ENCODE measurements around the gene STARD6. TPM values are rescaled to one million over a fixed set of nuclear protein-coding genes. Genes with fewer than 3 reads are reported as not detected.

STARD6 gene
- polyA plus RNA-seq, 2 donors: not detected

GRCh38 chr18:54357082-54357659, 487 bp downstream of the STARD6 start:
- no peaks in the 10 kb centered on the region for H3K9me3 ChIP-seq (ENCODE audit: control insufficient read depth in 2 of 2, insufficient read depth in 1 of 2, low read depth in 1 of 2, low read length in 1 of 2)
- no peaks in the 10 kb centered on the region for H3K4me1 ChIP-seq (ENCODE audit: control insufficient read depth in 2 of 2, insufficient read depth in 2 of 2, low read length in 1 of 2)
- WGBS, 2 donors: 2 to 5% methylated on average over 15 of the region's 15 CpGs
- peak overlapping the region; percentile 36 to 38 for H3K27ac ChIP-seq (ENCODE audit: low read depth in 2 of 2, low read length in 1 of 2)
- H3K4me3 ChIP-seq (ENCODE audit: low read depth in 1 of 2, low read length in 2 of 2): peak overlapping the region; percentile 78 to 84
- no peaks in the 10 kb centered on the region for H3K27me3 ChIP-seq (ENCODE audit: control insufficient read depth in 1 of 2, insufficient read depth in 2 of 2, low read length in 2 of 2)
- H3K36me3 ChIP-seq (ENCODE audit: control insufficient read depth in 2 of 2, insufficient read depth in 2 of 2, low read length in 1 of 2): no peaks in the 10 kb centered on the region

- Histone ChIP-seq H3K4me3 (ENCODE audit: low read depth in 1 of 2, low read length in 2 of 2) (no peak overlapping the region), H3K9me3 (ENCODE audit: control insufficient read depth in 2 of 2, insufficient read depth in 1 of 2, low read depth in 1 of 2, low read length in 1 of 2) (no peaks in the 10 kb centered on the region), H3K27me3 (ENCODE audit: control insufficient read depth in 1 of 2, insufficient read depth in 2 of 2, low read length in 2 of 2) (no peaks in the 10 kb centered on the region), H3K4me1 (ENCODE audit: control insufficient read depth in 2 of 2, insufficient read depth in 2 of 2, low read length in 1 of 2) (no peaks in the 10 kb centered on the region), H3K36me3 (ENCODE audit: control insufficient read depth in 2 of 2, insufficient read depth in 2 of 2, low read length in 1 of 2) (no peaks in the 10 kb centered on the region), H3K27ac (ENCODE audit: low read depth in 2 of 2, low read length in 1 of 2) (no peak overlapping the region)
- 90 to 96% methylated on average over 1 of the region's 1 CpG for WGBS, 2 donors
These were observed 6.5 kb downstream of the STARD6 start for GRCh38 chr18:54351186-54351585.

GRCh38 chr18:54338230-54338629, 19.4 kb downstream of the STARD6 start:
- H3K4me3 ChIP-seq (ENCODE audit: low read depth in 1 of 2, low read length in 2 of 2): no peak overlapping the region
- 88 to 93% methylated on average over 4 of the region's 4 CpGs for WGBS, 2 donors
- H3K27me3 ChIP-seq (ENCODE audit: control insufficient read depth in 1 of 2, insufficient read depth in 2 of 2, low read length in 2 of 2): no peaks in the 10 kb centered on the region
- no peaks in the 10 kb centered on the region for H3K36me3 ChIP-seq (ENCODE audit: control insufficient read depth in 2 of 2, insufficient read depth in 2 of 2, low read length in 1 of 2)
- no peaks in the 10 kb centered on the region for H3K4me1 ChIP-seq (ENCODE audit: control insufficient read depth in 2 of 2, insufficient read depth in 2 of 2, low read length in 1 of 2)
- H3K9me3 ChIP-seq (ENCODE audit: control insufficient read depth in 2 of 2, insufficient read depth in 1 of 2, low read depth in 1 of 2, low read length in 1 of 2): no peaks in the 10 kb centered on the region
- no peak overlapping the region for H3K27ac ChIP-seq (ENCODE audit: low read depth in 2 of 2, low read length in 1 of 2)

- no peaks in the 10 kb centered on the region for H3K4me1 ChIP-seq (ENCODE audit: control insufficient read depth in 2 of 2, insufficient read depth in 2 of 2, low read length in 1 of 2)
- 80 to 85% methylated on average over 2 of the region's 2 CpGs for WGBS, 2 donors
- no peak overlapping the region for H3K4me3 ChIP-seq (ENCODE audit: low read depth in 1 of 2, low read length in 2 of 2)
- no peaks in the 10 kb centered on the region for H3K36me3 ChIP-seq (ENCODE audit: control insufficient read depth in 2 of 2, insufficient read depth in 2 of 2, low read length in 1 of 2)
- no peaks in the 10 kb centered on the region for H3K9me3 ChIP-seq (ENCODE audit: control insufficient read depth in 2 of 2, insufficient read depth in 1 of 2, low read depth in 1 of 2, low read length in 1 of 2)
- no peak overlapping the region for H3K27ac ChIP-seq (ENCODE audit: low read depth in 2 of 2, low read length in 1 of 2)
- no peaks in the 10 kb centered on the region for H3K27me3 ChIP-seq (ENCODE audit: control insufficient read depth in 1 of 2, insufficient read depth in 2 of 2, low read length in 2 of 2)
These were observed 22.0 kb downstream of the STARD6 start for GRCh38 chr18:54335638-54336173.

GRCh38 chr18:54330768-54331548, 26.7 kb downstream of the STARD6 start:
- WGBS, 2 donors: 67 to 70% methylated on average over 6 of the region's 6 CpGs
- Histone ChIP-seq H3K4me3 (ENCODE audit: low read depth in 1 of 2, low read length in 2 of 2) (no peak overlapping the region), H3K4me1 (ENCODE audit: control insufficient read depth in 2 of 2, insufficient read depth in 2 of 2, low read length in 1 of 2) (no peaks in the 10 kb centered on the region), H3K27me3 (ENCODE audit: control insufficient read depth in 1 of 2, insufficient read depth in 2 of 2, low read length in 2 of 2) (no peaks in the 10 kb centered on the region), H3K27ac (ENCODE audit: low read depth in 2 of 2, low read length in 1 of 2) (no peak overlapping the region), H3K9me3 (ENCODE audit: control insufficient read depth in 2 of 2, insufficient read depth in 1 of 2, low read depth in 1 of 2, low read length in 1 of 2) (no peaks in the 10 kb centered on the region), H3K36me3 (ENCODE audit: control insufficient read depth in 2 of 2, insufficient read depth in 2 of 2, low read length in 1 of 2) (no peaks in the 10 kb centered on the region)

- H3K4me1 ChIP-seq (ENCODE audit: control insufficient read depth in 2 of 2, insufficient read depth in 2 of 2, low read length in 1 of 2): no peaks in the 10 kb centered on the region
These were observed 27.9 kb downstream of the STARD6 start for GRCh38 chr18:54329787-54330186.

GRCh38 chr18:54327818-54328217, 29.8 kb downstream of the STARD6 start:
- Histone ChIP-seq H3K9me3 (ENCODE audit: control insufficient read depth in 2 of 2, insufficient read depth in 1 of 2, low read depth in 1 of 2, low read length in 1 of 2) (no peaks in the 10 kb centered on the region), H3K4me3 (ENCODE audit: low read depth in 1 of 2, low read length in 2 of 2) (no peak overlapping the region)
- 81 to 85% methylated on average over 4 of the region's 4 CpGs for WGBS, 2 donors

More at GRCh38 chr18:54329787-54330186, 27.9 kb downstream of the STARD6 start:
- Histone ChIP-seq H3K27me3 (ENCODE audit: control insufficient read depth in 1 of 2, insufficient read depth in 2 of 2, low read length in 2 of 2) (no peaks in the 10 kb centered on the region), H3K9me3 (ENCODE audit: control insufficient read depth in 2 of 2, insufficient read depth in 1 of 2, low read depth in 1 of 2, low read length in 1 of 2) (no peaks in the 10 kb centered on the region), H3K36me3 (ENCODE audit: control insufficient read depth in 2 of 2, insufficient read depth in 2 of 2, low read length in 1 of 2) (no peaks in the 10 kb centered on the region), H3K4me3 (ENCODE audit: low read depth in 1 of 2, low read length in 2 of 2) (no peak overlapping the region), H3K27ac (ENCODE audit: low read depth in 2 of 2, low read length in 1 of 2) (no peak overlapping the region)

GRCh38 chr18:54323970-54324369, 33.7 kb downstream of the STARD6 start:
- H3K4me1 ChIP-seq (ENCODE audit: control insufficient read depth in 2 of 2, insufficient read depth in 2 of 2, low read length in 1 of 2): no peaks in the 10 kb centered on the region
- H3K36me3 ChIP-seq (ENCODE audit: control insufficient read depth in 2 of 2, insufficient read depth in 2 of 2, low read length in 1 of 2): no peaks in the 10 kb centered on the region
- no peak overlapping the region for H3K27ac ChIP-seq (ENCODE audit: low read depth in 2 of 2, low read length in 1 of 2)
- WGBS, 2 donors: 76 to 83% methylated on average over 2 of the region's 2 CpGs
- H3K27me3 ChIP-seq (ENCODE audit: control insufficient read depth in 1 of 2, insufficient read depth in 2 of 2, low read length in 2 of 2): no peaks in the 10 kb centered on the region
- H3K9me3 ChIP-seq (ENCODE audit: control insufficient read depth in 2 of 2, insufficient read depth in 1 of 2, low read depth in 1 of 2, low read length in 1 of 2): no peaks in the 10 kb centered on the region
- no peak overlapping the region for H3K4me3 ChIP-seq (ENCODE audit: low read depth in 1 of 2, low read length in 2 of 2)

More at GRCh38 chr18:54327818-54328217, 29.8 kb downstream of the STARD6 start:
- no peaks in the 10 kb centered on the region for H3K27me3 ChIP-seq (ENCODE audit: control insufficient read depth in 1 of 2, insufficient read depth in 2 of 2, low read length in 2 of 2)
- no peaks in the 10 kb centered on the region for H3K4me1 ChIP-seq (ENCODE audit: control insufficient read depth in 2 of 2, insufficient read depth in 2 of 2, low read length in 1 of 2)
- no peak overlapping the region for H3K27ac ChIP-seq (ENCODE audit: low read depth in 2 of 2, low read length in 1 of 2)
- no peaks in the 10 kb centered on the region for H3K36me3 ChIP-seq (ENCODE audit: control insufficient read depth in 2 of 2, insufficient read depth in 2 of 2, low read length in 1 of 2)

- Histone ChIP-seq H3K4me3 (ENCODE audit: low read depth in 1 of 2, low read length in 2 of 2) (no peak overlapping the region), H3K9me3 (ENCODE audit: control insufficient read depth in 2 of 2, insufficient read depth in 1 of 2, low read depth in 1 of 2, low read length in 1 of 2) (no peaks in the 10 kb centered on the region), H3K4me1 (ENCODE audit: control insufficient read depth in 2 of 2, insufficient read depth in 2 of 2, low read length in 1 of 2) (no peaks in the 10 kb centered on the region), H3K36me3 (ENCODE audit: control insufficient read depth in 2 of 2, insufficient read depth in 2 of 2, low read length in 1 of 2) (no peaks in the 10 kb centered on the region), H3K27ac (ENCODE audit: low read depth in 2 of 2, low read length in 1 of 2) (no peak overlapping the region), H3K27me3 (ENCODE audit: control insufficient read depth in 1 of 2, insufficient read depth in 2 of 2, low read length in 2 of 2) (no peaks in the 10 kb centered on the region)
These were observed 34.1 kb downstream of the STARD6 start for GRCh38 chr18:54323561-54323960.

Measured in esophagus (tissue), 2 donors.